Neuronal stem cell (in vitro differentiated cells): ENCODE measurements around the gene CCL11.
"Not testable (repeated sequence)": the region's sequence is repeated elsewhere in the genome, so short reads cannot be mapped to it uniquely, and the experiment has no call there.

ENCODE experiments used
- DNase-seq: peaks from one replicate; pipeline ENCODE4 v3.0.0-alpha.2; 2013; ENCODE audit warnings: low spot score
- H2AFZ ChIP-seq: one replicate; pipeline ENCODE4 v1.6.1; 2013; ENCODE audit warnings: mild to moderate bottlenecking, low read length, inconsistent platforms
- H2AK5ac ChIP-seq: 2 replicates; pipeline ENCODE4 v1.6.1; 2013; ENCODE audit warnings: low read depth, mild to moderate bottlenecking, inconsistent platforms, low read length, moderate library complexity, mixed read lengths
- H2BK120ac ChIP-seq: 2 replicates; pipeline ENCODE4 v1.6.1; 2013; ENCODE audit warnings: low read depth, mild to moderate bottlenecking, inconsistent platforms, low read length, moderate library complexity, mixed read lengths
- H2BK12ac ChIP-seq: one replicate; pipeline ENCODE4 v1.6.1; 2013; ENCODE audit warnings: low read length, inconsistent platforms
- H2BK15ac ChIP-seq: 2 replicates; pipeline ENCODE4 v1.6.1; 2013; ENCODE audit warnings: mild to moderate bottlenecking, low read length, inconsistent platforms, mixed read lengths
- H2BK5ac ChIP-seq: one replicate; pipeline ENCODE4 v1.6.1; 2013; ENCODE audit warnings: inconsistent platforms, mild to moderate bottlenecking, low read length, moderate library complexity
- H3K14ac ChIP-seq: one replicate; pipeline ENCODE4 v1.6.1; 2013; ENCODE audit warnings: low read length, inconsistent platforms
- H3K18ac ChIP-seq: 2 replicates; pipeline ENCODE4 v1.6.1; 2013; ENCODE audit warnings: low read length, inconsistent platforms
- H3K23ac ChIP-seq: 2 replicates; pipeline ENCODE4 v1.6.1; 2013; ENCODE audit warnings: low read depth, mild to moderate bottlenecking, mixed read lengths, low read length, inconsistent platforms; ENCODE audit not compliant: poor library complexity
- H3K27ac ChIP-seq: replicated peaks from 3 replicates; pipeline ENCODE4 v1.5.1; 2013; ENCODE audit warnings: low read length, inconsistent platforms
- H3K27me3 ChIP-seq, 3 experiments: 2 replicates each; pipeline ENCODE4 v1.6.1; 2013; ENCODE audit warnings: low read length in 3 of 3, mild to moderate bottlenecking in 2 of 3, inconsistent platforms in 1 of 3, low read depth in 1 of 3, mixed read lengths in 1 of 3, moderate library complexity in 1 of 3; ENCODE audit not compliant: control insufficient read depth in 3 of 3, insufficient read depth in 3 of 3
- H3K36me3 ChIP-seq, 2 donors: replicated peaks in 1 of 2; 2 replicates each; pipeline ENCODE4 v1.6.1; 2013; ENCODE audit warnings: low read length in 2 of 2; ENCODE audit not compliant: control insufficient read depth in 2 of 2, insufficient read depth in 2 of 2
- H3K4ac ChIP-seq: 2 replicates; pipeline ENCODE4 v1.6.1; 2013; ENCODE audit warnings: inconsistent platforms, mild to moderate bottlenecking, low read length, moderate library complexity
- H3K4me1 ChIP-seq, 2 donors: 1 replicate in 1 of 2; 2 replicates in 1 of 2; pipeline ENCODE4 v1.6.1; 2013; ENCODE audit warnings: low read length in 2 of 2, low read depth in 1 of 2; ENCODE audit not compliant: control insufficient read depth in 2 of 2, insufficient read depth in 1 of 2
- H3K4me2 ChIP-seq: one replicate; pipeline ENCODE4 v1.6.1; 2013; ENCODE audit warnings: mild to moderate bottlenecking, low read length, inconsistent platforms; ENCODE audit not compliant: insufficient read depth, poor library complexity, severe bottlenecking
- H3K4me3 ChIP-seq, 2 donors: 2 replicates each; pipeline ENCODE4 v1.5.1; 2013; ENCODE audit warnings: low read length in 2 of 2, mild to moderate bottlenecking in 2 of 2, inconsistent platforms in 1 of 2, moderate library complexity in 1 of 2
- H3K79me1 ChIP-seq: one replicate; pipeline ENCODE4 v1.6.1; 2013; ENCODE audit warnings: low read depth, mild to moderate bottlenecking, inconsistent platforms, low read length, moderate library complexity
- H3K9ac ChIP-seq: one replicate; pipeline ENCODE4 v1.6.1; 2013; ENCODE audit warnings: mild to moderate bottlenecking, low read depth, low read length, inconsistent platforms; ENCODE audit not compliant: poor library complexity
- H3K9me3 ChIP-seq, 2 donors: replicated peaks in 1 of 2; 2 replicates each; pipeline versions ENCODE3 to v1.6.1; 2013; ENCODE audit warnings: low read length in 2 of 2, mild to moderate bottlenecking in 2 of 2, inconsistent platforms in 1 of 2, low read depth in 1 of 2, mixed read lengths in 1 of 2, moderate library complexity in 1 of 2; ENCODE audit not compliant: control insufficient read depth in 2 of 2, insufficient read depth in 1 of 2
- H4K8ac ChIP-seq: one replicate; pipeline ENCODE4 v1.6.1; 2013; ENCODE audit warnings: low read depth, mild to moderate bottlenecking, inconsistent platforms, low read length, moderate library complexity
- H4K91ac ChIP-seq: one replicate; pipeline ENCODE4 v1.6.1; 2013; ENCODE audit warnings: low read length, low read depth, mild to moderate bottlenecking, inconsistent platforms; ENCODE audit not compliant: poor library complexity
- WGBS, 2 donors: extraction: QIAGEN DNeasy Blood & Tissue Kit; methylation state at CpG; one replicate each; pipeline ENCODE4 v1.1.7; 2013; ENCODE audit warnings: missing lambda C conversion rate in 2 of 2, mixed read lengths in 1 of 2; ENCODE audit not compliant: insufficient read length in 2 of 2, insufficient replicate concordance in 1 of 2; ENCODE audit errors: extremely low coverage in 2 of 2; 5-methylcytosine and 5-hydroxymethylcytosine counted together

Gene CCL11

GRCh38 chr17:34318474-34318873 is 32.9 kb downstream of the CCL11 start:
- Histone ChIP-seq H2AFZ (no peak overlapping the region), H3K9me3 (no peaks in the 10 kb centered on the region), H2BK12ac (no peak overlapping the region), H2BK5ac (no peak overlapping the region), H3K23ac (no peak overlapping the region), H3K79me1 (no peaks in the 10 kb centered on the region), H3K27ac (no peak overlapping the region), H4K8ac (no peak overlapping the region), H2BK15ac (no peak overlapping the region), H2AK5ac (no peak overlapping the region), H4K91ac (no peak overlapping the region), H3K27me3 (no peaks in the 10 kb centered on the region), H3K18ac (no peak overlapping the region), H3K9ac (no peak overlapping the region), H3K4me2 (no peak overlapping the region), H3K4me1 (peaks cover 0 to 2% of the 10 kb centered on the region in 2 donors), H2BK120ac (no peak overlapping the region), H3K36me3 (no peaks in the 10 kb centered on the region), H3K14ac (no peak overlapping the region), H3K4me3 (no peak overlapping the region), H3K4ac (no peak overlapping the region)
- DNase-seq, result no peak
- WGBS, 2 donors, result no CpG with 5 or more reads among the region's 3 CpGs

DNA sequence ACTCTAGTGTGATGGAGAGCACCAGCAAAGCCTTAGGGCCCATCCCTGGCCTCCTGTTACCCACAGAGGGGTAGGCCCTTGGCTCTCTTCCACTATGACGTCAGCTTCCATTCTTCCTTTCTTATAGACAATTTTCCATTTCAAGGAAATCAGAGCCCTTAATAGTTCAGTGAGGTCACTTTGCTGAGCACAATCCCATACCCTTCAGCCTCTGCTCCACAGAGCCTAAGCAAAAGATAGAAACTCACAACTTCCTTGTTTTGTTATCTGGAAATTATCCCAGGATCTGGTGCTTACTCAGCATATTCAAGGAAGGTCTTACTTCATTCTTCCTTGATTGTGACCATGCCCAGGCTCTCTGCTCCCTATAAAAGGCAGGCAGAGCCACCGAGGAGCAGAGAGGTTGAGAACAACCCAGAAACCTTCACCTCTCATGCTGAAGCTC is 33.5 kb downstream of the CCL11 start, which contains the start of gene CCL8:
CCL8 (plus strand) TSS at position 397 of the 445 bp plus-strand sequence. CDS start 67 bp downstream, outside the sequence.
- Histone ChIP-seq H2BK120ac (no peak within 1 kb of the TSS), H4K91ac (no peak within 1 kb of the TSS), H3K9ac (no peak within 1 kb of the TSS), H3K27ac (no peak within 1 kb of the TSS), H2BK5ac (no peak within 1 kb of the TSS), H3K4me1 (peaks cover 0 to 2% of the 10 kb centered on the region in 2 donors), H2BK15ac (no peak within 1 kb of the TSS), H3K4me2 (no peak within 1 kb of the TSS), H3K9me3 (no peaks in the 10 kb centered on the region), H3K36me3 (no peaks in the 10 kb centered on the region), H2AK5ac (no peak within 1 kb of the TSS), H4K8ac (no peak within 1 kb of the TSS), H3K27me3 (no peaks in the 10 kb centered on the region), H3K18ac (no peak within 1 kb of the TSS), H2BK12ac (no peak within 1 kb of the TSS), H2AFZ (no peak within 1 kb of the TSS), H3K23ac (no peak within 1 kb of the TSS), H3K79me1 (no peaks in the 10 kb centered on the region), H3K14ac (no peak within 1 kb of the TSS), H3K4ac (no peak within 1 kb of the TSS), H3K4me3 (no peak within 1 kb of the TSS)
- WGBS, 2 donors, result no CpG with 5 or more reads among the region's 2 CpGs
- no peak for DNase-seq

DNA sequence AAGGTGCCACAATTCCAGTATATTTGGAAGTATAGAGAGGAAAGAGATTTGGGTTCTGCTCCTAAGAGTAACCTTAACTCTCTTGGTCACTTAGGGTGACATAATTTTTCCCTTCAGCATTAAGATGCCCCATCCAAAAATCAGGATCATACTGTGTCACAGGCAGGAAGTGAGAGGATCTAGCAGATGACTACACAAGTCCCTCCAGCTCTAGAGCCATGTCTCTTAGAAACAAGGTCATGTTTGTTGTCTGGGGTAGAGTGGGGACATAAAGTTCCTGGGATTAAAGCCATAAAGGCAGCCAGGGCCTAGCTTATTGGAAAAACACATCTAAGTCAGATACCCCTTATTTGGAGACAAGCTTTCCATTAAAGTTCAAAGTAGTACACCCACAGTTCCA is 36.4 kb downstream of the CCL11 start:
- no peaks in the 10 kb centered on the region for H3K27me3 ChIP-seq
- H3K4ac ChIP-seq, result no peak overlapping the region
- H2AK5ac ChIP-seq, result no peak overlapping the region
- H3K14ac ChIP-seq, result no peak overlapping the region
- no peak overlapping the region for H3K27ac ChIP-seq
- H4K8ac ChIP-seq, result no peak overlapping the region
- H2BK15ac ChIP-seq, result no peak overlapping the region
- H3K4me2 ChIP-seq, result no peak overlapping the region
- peaks cover 0 to 2% of the 10 kb centered on the region in 2 donors for H3K4me1 ChIP-seq
- no peak overlapping the region for H2BK120ac ChIP-seq
- no peak overlapping the region for H3K9ac ChIP-seq
- H3K4me3 ChIP-seq, result no peak overlapping the region
- no peak overlapping the region for H3K18ac ChIP-seq
- no peak overlapping the region for H3K23ac ChIP-seq
- no peak overlapping the region for H2AFZ ChIP-seq
- H2BK12ac ChIP-seq, result no peak overlapping the region
- no peak overlapping the region for H2BK5ac ChIP-seq
- H4K91ac ChIP-seq, result no peak overlapping the region
- no peak for DNase-seq
- no peaks in the 10 kb centered on the region for H3K9me3 ChIP-seq
- no peaks in the 10 kb centered on the region for H3K79me1 ChIP-seq
- no peaks in the 10 kb centered on the region for H3K36me3 ChIP-seq

GRCh38 chr17:34327580-34327979 is 42.0 kb downstream of the CCL11 start:
- H3K14ac ChIP-seq, H3K9ac ChIP-seq, H4K8ac ChIP-seq, H3K23ac ChIP-seq, H2BK15ac ChIP-seq, H3K27me3 ChIP-seq, H3K4me3 ChIP-seq, H3K18ac ChIP-seq, H3K4me1 ChIP-seq, H2BK120ac ChIP-seq, H3K36me3 ChIP-seq, H2AFZ ChIP-seq, H2AK5ac ChIP-seq, H3K27ac ChIP-seq, H3K4me2 ChIP-seq, H3K9me3 ChIP-seq, H4K91ac ChIP-seq, H2BK12ac ChIP-seq, H2BK5ac ChIP-seq, H3K4ac ChIP-seq, H3K79me1 ChIP-seq, DNase-seq: not testable (repeated sequence)
- no CpG with 5 or more reads among the region's 4 CpGs for WGBS, 2 donors
